Endothelial cell (in vitro differentiated cells): Measurements from ENCODE around the gene FCHSD2. TPM values are rescaled to one million over a fixed set of nuclear protein-coding genes. Genes with fewer than 3 reads are reported as not detected.

Experiments used
- DNase-seq: peaks from one replicate; pipeline ENCODE4 v3.0.0; 2021; ENCODE audit warnings: low spot score
- H3K27ac Mint-ChIP-seq: one replicate; pipeline ENCODE4 v1.8.0; 2021; ENCODE audit warnings: mixed read lengths, inconsistent platforms; ENCODE audit not compliant: unreplicated experiment
- H3K27me3 Mint-ChIP-seq: one replicate; pipeline ENCODE4 v1.8.0; 2021; ENCODE audit warnings: mild to moderate bottlenecking, moderate library complexity, mixed read lengths, inconsistent platforms; ENCODE audit not compliant: unreplicated experiment
- H3K36me3 Mint-ChIP-seq: one replicate; pipeline ENCODE4 v1.8.0; 2021; ENCODE audit warnings: mild to moderate bottlenecking, low read depth, mixed read lengths, inconsistent platforms; ENCODE audit not compliant: unreplicated experiment
- H3K4me1 Mint-ChIP-seq: one replicate; pipeline ENCODE4 v1.8.0; 2021; ENCODE audit warnings: mild to moderate bottlenecking, mixed read lengths, inconsistent platforms; ENCODE audit not compliant: unreplicated experiment
- H3K4me3 Mint-ChIP-seq: one replicate; pipeline ENCODE4 v1.8.0; 2021; ENCODE audit warnings: mild to moderate bottlenecking, mixed read lengths, inconsistent platforms; ENCODE audit not compliant: unreplicated experiment
- H3K9me3 Mint-ChIP-seq: one replicate; pipeline ENCODE4 v1.8.0; 2021; ENCODE audit warnings: mixed read lengths, inconsistent platforms; ENCODE audit not compliant: unreplicated experiment
- total RNA-seq: library from RNA; stranded (reverse); fragmentation: NEBNext Ultra II Directional; extraction: Animal tissue kit (Norgen Biotek cat#: 25700); gene quantifications from one replicate; pipeline ENCODE4 v1.2.1, GENCODE V29; 2021; ENCODE audit not compliant: unreplicated experiment
- TF ChIP-seq, protein P1 (sequence below): fragments of 200-600 bp; sonication (generic); IDR thresholded peaks from one replicate; pipeline ENCODE4 v1.5.0; 2021; ENCODE audit warnings: antibody characterized with exemption; ENCODE audit not compliant: unreplicated experiment

The FCHSD2 gene
- total RNA-seq, 1 donor from 2014 or later, result 45.3 TPM

DNA sequence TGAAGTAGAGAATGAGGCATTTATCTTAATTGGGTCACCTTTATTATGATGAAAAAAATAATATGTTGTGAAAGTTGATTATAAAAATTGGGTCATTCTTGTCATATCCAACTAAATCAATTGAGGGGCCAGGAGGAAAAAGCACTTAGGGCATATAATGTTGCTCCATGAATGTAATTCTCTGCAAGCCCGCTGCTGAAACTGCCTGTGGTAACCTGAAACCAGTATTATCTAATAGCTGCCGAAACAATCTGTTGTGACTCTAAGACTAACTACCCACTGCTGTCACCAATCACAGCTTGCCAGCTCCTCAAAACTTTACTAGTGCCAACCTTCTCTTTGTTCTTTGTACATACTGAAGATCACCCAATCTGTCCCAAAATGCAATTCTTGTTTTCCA is 212.1 kb downstream of the FCHSD2 start:
- Mint-ChIP-seq H3K27ac (no peak overlapping the region), H3K9me3 (no peaks in the 10 kb centered on the region), H3K4me1 (peaks cover 7% of the 10 kb centered on the region), H3K27me3 (peaks cover 2% of the 10 kb centered on the region), H3K36me3 (no peaks in the 10 kb centered on the region), H3K4me3 (no peak overlapping the region)
- no peak for DNase-seq
- TF ChIP-seq, protein P1, sequence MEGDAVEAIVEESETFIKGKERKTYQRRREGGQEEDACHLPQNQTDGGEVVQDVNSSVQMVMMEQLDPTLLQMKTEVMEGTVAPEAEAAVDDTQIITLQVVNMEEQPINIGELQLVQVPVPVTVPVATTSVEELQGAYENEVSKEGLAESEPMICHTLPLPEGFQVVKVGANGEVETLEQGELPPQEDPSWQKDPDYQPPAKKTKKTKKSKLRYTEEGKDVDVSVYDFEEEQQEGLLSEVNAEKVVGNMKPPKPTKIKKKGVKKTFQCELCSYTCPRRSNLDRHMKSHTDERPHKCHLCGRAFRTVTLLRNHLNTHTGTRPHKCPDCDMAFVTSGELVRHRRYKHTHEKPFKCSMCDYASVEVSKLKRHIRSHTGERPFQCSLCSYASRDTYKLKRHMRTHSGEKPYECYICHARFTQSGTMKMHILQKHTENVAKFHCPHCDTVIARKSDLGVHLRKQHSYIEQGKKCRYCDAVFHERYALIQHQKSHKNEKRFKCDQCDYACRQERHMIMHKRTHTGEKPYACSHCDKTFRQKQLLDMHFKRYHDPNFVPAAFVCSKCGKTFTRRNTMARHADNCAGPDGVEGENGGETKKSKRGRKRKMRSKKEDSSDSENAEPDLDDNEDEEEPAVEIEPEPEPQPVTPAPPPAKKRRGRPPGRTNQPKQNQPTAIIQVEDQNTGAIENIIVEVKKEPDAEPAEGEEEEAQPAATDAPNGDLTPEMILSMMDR, result no peak

DNA sequence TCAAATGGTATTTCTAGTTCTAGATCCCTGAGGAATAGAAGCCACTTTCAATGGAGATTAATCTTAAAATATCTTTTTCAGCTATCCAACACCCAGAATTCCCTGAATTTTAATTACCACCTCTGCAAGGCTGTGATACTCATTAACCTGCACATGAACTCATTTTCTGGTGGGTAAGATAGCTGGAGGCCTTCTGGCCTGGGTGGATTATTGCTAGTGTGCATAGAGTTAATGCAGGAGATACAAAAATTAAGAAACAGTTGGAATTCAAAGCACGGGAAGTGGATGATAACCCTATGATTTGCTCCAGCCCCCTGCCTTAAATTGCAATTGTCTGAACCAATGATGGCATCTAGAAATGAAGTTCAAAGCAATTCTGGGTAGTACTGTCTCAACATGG is 212.9 kb downstream of the FCHSD2 start:
- DNase-seq, result no peak
- TF ChIP-seq, protein P1, result no peak
- no peak overlapping the region for H3K4me3 Mint-ChIP-seq
- peaks cover 4% of the 10 kb centered on the region for H3K4me1 Mint-ChIP-seq
- peaks cover 2% of the 10 kb centered on the region for H3K27me3 Mint-ChIP-seq
- no peaks in the 10 kb centered on the region for H3K9me3 Mint-ChIP-seq
- H3K36me3 Mint-ChIP-seq, result no peaks in the 10 kb centered on the region
- no peak overlapping the region for H3K27ac Mint-ChIP-seq

GRCh38 chr11:72927380-72927779 is 214.7 kb downstream of the FCHSD2 start:
- peaks cover 4% of the 10 kb centered on the region for H3K4me1 Mint-ChIP-seq
- no peak overlapping the region for H3K27ac Mint-ChIP-seq
- TF ChIP-seq, protein P1, result no peak
- DNase-seq, result no peak
- H3K4me3 Mint-ChIP-seq, result no peak overlapping the region
- no peaks in the 10 kb centered on the region for H3K36me3 Mint-ChIP-seq
- H3K9me3 Mint-ChIP-seq, result no peaks in the 10 kb centered on the region
- H3K27me3 Mint-ChIP-seq, result peaks cover 2% of the 10 kb centered on the region

DNA sequence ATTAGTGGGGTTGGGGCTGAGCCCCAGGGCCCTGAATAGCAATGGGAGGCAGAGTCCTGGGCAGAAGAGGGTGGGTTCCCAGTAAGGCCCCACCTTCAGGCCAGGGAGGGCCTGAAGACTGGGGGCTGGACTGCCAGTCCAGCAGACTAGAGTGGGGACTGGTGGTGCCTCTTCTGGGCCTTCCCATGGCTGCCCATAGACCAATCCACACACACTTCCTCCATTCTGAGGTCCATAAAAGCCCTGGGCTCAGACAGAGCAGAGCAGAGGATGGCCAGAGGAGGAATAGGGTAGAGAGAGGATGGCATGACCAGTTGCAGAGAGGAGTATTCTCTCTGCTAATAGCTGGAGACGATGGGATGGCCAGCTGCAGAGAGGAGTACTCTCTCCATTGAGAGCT is 216.0 kb downstream of the FCHSD2 start:
- H3K4me3 Mint-ChIP-seq, result no peak overlapping the region
- H3K4me1 Mint-ChIP-seq, result peaks cover 14% of the 10 kb centered on the region
- DNase-seq, result no peak
- H3K27ac Mint-ChIP-seq, result no peak overlapping the region
- H3K36me3 Mint-ChIP-seq, result no peaks in the 10 kb centered on the region
- no peaks in the 10 kb centered on the region for H3K9me3 Mint-ChIP-seq
- TF ChIP-seq, protein P1, result no peak
- H3K27me3 Mint-ChIP-seq, result peaks cover 2% of the 10 kb centered on the region

- Mint-ChIP-seq H3K9me3 (no peaks in the 10 kb centered on the region), H3K4me1 (peaks cover 16% of the 10 kb centered on the region), H3K36me3 (no peaks in the 10 kb centered on the region), H3K4me3 (no peak overlapping the region), H3K27ac (no peak overlapping the region), H3K27me3 (peaks cover 2% of the 10 kb centered on the region)
- TF ChIP-seq, protein P1, result no peak
- DNase-seq, result no peak
Measured at GRCh38 chr11:72925656-72926055, 216.5 kb downstream of the FCHSD2 start.
